Loucy (cell line): ENCODE data around the gene PPM1M.

Experiments used
- H2AFZ ChIP-seq: fragments of 200-600 bp; sonication (generic); 2 replicates; pipeline ENCODE4 v1.6.0; 2016; ENCODE audit warnings: antibody characterized with exemption, mild to moderate bottlenecking, low read length, moderate library complexity
- H3F3A ChIP-seq: fragments of 200-600 bp; 2 replicates; pipeline ENCODE4 v1.6.0; 2016; ENCODE audit warnings: antibody characterized with exemption, low read depth, mild to moderate bottlenecking
- H3K27me3 ChIP-seq: fragments of 200-600 bp; sonication (generic); 2 replicates; pipeline ENCODE4 v1.6.1; 2014; ENCODE audit warnings: low read length, mild to moderate bottlenecking; ENCODE audit not compliant: insufficient read depth, poor library complexity, severe bottlenecking
- H3K36me3 ChIP-seq: fragments of 200-600 bp; sonication (generic); 2 replicates; pipeline ENCODE4 v1.6.1; 2016; ENCODE audit warnings: low read length; ENCODE audit not compliant: insufficient read depth
- H3K4me1 ChIP-seq: fragments of 200-600 bp; sonication (generic); 2 replicates; pipeline ENCODE4 v1.5.1; 2014; ENCODE audit warnings: low read length, mild to moderate bottlenecking; ENCODE audit not compliant: insufficient read depth, poor library complexity, severe bottlenecking
- H3K4me2 ChIP-seq: fragments of 200-600 bp; sonication (generic); 2 replicates; pipeline ENCODE4 v1.6.0; 2014; ENCODE audit warnings: antibody characterized with exemption, low read length, low read depth, mild to moderate bottlenecking; ENCODE audit not compliant: poor library complexity, severe bottlenecking
- H3K4me3 ChIP-seq: fragments of 200-600 bp; sonication (generic); 2 replicates; pipeline ENCODE4 v1.5.1; 2014; ENCODE audit warnings: low read length, mild to moderate bottlenecking, mixed read lengths; ENCODE audit not compliant: poor library complexity, severe bottlenecking
- H3K79me2 ChIP-seq: fragments of 200-600 bp; sonication (generic); 2 replicates; pipeline ENCODE4 v1.6.1; 2014; ENCODE audit warnings: low read length; ENCODE audit not compliant: insufficient read depth
- H3K9ac ChIP-seq: fragments of 200-600 bp; sonication (generic); 2 replicates; pipeline ENCODE4 v1.6.0; 2014; ENCODE audit warnings: mild to moderate bottlenecking, low read depth, low read length, moderate library complexity; ENCODE audit not compliant: poor library complexity, severe bottlenecking
- H3K9me2 ChIP-seq: fragments of 200-600 bp; sonication (generic); replicated peaks from 2 replicates; pipeline ENCODE4 v1.6.1; 2016; ENCODE audit warnings: low read depth, low read length, mixed read lengths
- H3K9me3 ChIP-seq: fragments of 200-600 bp; sonication (generic); 2 replicates; pipeline ENCODE4 v1.6.1; 2014; ENCODE audit warnings: mild to moderate bottlenecking, antibody characterized with exemption, low read length, low read depth; ENCODE audit not compliant: insufficient read depth
- H4K20me1 ChIP-seq: fragments of 200-600 bp; sonication (generic); 2 replicates; pipeline ENCODE4 v1.6.0; 2014; ENCODE audit warnings: antibody characterized with exemption, low read length, mild to moderate bottlenecking; ENCODE audit not compliant: insufficient read depth, poor library complexity, severe bottlenecking
- EZH2phosphoT487 ChIP-seq: fragments of 200-600 bp; IDR thresholded peaks from 2 replicates; pipeline ENCODE4 v1.6.1; 2018; ENCODE audit warnings: antibody characterized with exemption, mild to moderate bottlenecking, moderate library complexity, borderline replicate concordance
- TF ChIP-seq, protein P1 (sequence below): fragments of 200-600 bp; sonication (generic); conservative IDR thresholded peaks from 2 replicates; pipeline ENCODE4 v1.5.1; 2014; ENCODE audit warnings: mild to moderate bottlenecking, antibody characterized with exemption, low read length

Gene PPM1M

DNA sequence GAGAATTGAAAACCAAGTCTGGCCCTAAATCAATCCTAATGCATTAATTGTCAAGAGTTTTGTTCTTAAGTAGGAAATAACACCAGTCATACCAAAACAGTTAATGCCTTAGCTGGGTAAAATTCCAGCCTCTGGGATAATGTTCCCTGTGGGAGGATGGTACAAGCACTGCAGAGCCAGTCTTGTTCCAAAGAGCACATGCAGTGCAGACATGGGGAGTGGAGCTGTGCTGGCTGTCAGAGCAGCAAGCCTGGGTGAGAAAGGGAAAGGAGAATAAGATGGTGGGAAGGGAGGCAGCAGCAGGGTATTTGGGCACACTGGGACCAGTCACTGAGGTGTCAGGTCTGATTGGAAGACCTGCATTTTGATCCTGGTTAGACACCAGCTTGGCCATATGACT lies 35.5 kb upstream of the PPM1M start:
- H3K4me3 ChIP-seq: no peak overlapping the region
- H3K9ac ChIP-seq: no peak overlapping the region
- no peak for TF ChIP-seq EZH2phosphoT487
- TF ChIP-seq, protein P1, sequence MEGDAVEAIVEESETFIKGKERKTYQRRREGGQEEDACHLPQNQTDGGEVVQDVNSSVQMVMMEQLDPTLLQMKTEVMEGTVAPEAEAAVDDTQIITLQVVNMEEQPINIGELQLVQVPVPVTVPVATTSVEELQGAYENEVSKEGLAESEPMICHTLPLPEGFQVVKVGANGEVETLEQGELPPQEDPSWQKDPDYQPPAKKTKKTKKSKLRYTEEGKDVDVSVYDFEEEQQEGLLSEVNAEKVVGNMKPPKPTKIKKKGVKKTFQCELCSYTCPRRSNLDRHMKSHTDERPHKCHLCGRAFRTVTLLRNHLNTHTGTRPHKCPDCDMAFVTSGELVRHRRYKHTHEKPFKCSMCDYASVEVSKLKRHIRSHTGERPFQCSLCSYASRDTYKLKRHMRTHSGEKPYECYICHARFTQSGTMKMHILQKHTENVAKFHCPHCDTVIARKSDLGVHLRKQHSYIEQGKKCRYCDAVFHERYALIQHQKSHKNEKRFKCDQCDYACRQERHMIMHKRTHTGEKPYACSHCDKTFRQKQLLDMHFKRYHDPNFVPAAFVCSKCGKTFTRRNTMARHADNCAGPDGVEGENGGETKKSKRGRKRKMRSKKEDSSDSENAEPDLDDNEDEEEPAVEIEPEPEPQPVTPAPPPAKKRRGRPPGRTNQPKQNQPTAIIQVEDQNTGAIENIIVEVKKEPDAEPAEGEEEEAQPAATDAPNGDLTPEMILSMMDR: no peak

GRCh38 chr3:52210550-52211046 lies 35.0 kb upstream of the PPM1M start:
- TF ChIP-seq EZH2phosphoT487: no peak
- TF ChIP-seq, protein P1: no peak
- Histone ChIP-seq H3K4me3 (no peak overlapping the region), H3K4me1 (no peaks in the 10 kb centered on the region), H3K9me3 (no peaks in the 10 kb centered on the region), H3K9ac (no peak overlapping the region), H3K4me2 (no peak overlapping the region), H3K9me2 (no peaks in the 10 kb centered on the region), H3K36me3 (peaks cover 94% of the 10 kb centered on the region), H3K79me2 (peaks cover 10% of the 10 kb centered on the region; the same call in 1 of the 2 replicates), H4K20me1 (no peaks in the 10 kb centered on the region), H3F3A (no peaks in the 10 kb centered on the region), H3K27me3 (no peaks in the 10 kb centered on the region), H2AFZ (no peak overlapping the region)

More for the DNA sequence above, 35.5 kb upstream of the PPM1M start:
- H3K9me2 ChIP-seq: no peaks in the 10 kb centered on the region
- no peak overlapping the region for H3K4me2 ChIP-seq
- no peaks in the 10 kb centered on the region for H3F3A ChIP-seq
- H3K9me3 ChIP-seq: no peaks in the 10 kb centered on the region
- no peak overlapping the region for H2AFZ ChIP-seq
- no peaks in the 10 kb centered on the region for H3K27me3 ChIP-seq
- peaks cover 94% of the 10 kb centered on the region for H3K36me3 ChIP-seq
- no peaks in the 10 kb centered on the region for H3K4me1 ChIP-seq
- peaks cover 10% of the 10 kb centered on the region; the same call in 1 of the 2 replicates for H3K79me2 ChIP-seq
- H4K20me1 ChIP-seq: no peaks in the 10 kb centered on the region

DNA sequence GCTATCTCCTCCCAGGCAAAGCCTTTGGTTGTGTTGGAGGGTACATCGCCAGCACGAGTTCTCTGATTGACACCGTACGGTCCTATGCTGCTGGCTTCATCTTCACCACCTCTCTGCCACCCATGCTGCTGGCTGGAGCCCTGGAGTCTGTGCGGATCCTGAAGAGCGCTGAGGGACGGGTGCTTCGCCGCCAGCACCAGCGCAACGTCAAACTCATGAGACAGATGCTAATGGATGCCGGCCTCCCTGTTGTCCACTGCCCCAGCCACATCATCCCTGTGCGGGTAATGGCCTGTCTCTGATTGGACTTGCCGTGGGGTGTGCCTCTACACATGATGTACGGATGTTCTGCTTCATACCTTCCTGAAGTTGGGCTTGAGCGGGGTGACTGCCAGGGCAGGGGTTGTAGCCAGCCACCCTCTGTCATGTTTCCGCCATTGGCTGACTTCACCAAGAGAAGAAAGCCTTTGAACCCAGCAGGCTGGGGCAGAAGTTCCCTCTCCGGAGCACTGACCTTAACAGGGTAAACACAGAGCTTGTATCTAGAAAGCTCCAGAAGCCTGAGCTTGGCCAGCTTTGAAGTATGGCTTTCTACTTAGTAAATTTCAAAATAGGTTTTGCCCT lies 34.2 kb upstream of the PPM1M start:
- TF ChIP-seq EZH2phosphoT487: no peak
- TF ChIP-seq, protein P1: no peak

More for the DNA sequence above, 34.2 kb upstream of the PPM1M start:
- peaks cover 3% of the 10 kb centered on the region; the same call in 1 of the 2 replicates for H3K79me2 ChIP-seq
- H3K4me3 ChIP-seq: no peak overlapping the region
- no peak overlapping the region for H3K4me2 ChIP-seq
- H3F3A ChIP-seq: no peaks in the 10 kb centered on the region
- no peaks in the 10 kb centered on the region for H3K9me2 ChIP-seq
- H4K20me1 ChIP-seq: no peaks in the 10 kb centered on the region
- H3K4me1 ChIP-seq: peaks cover 2% of the 10 kb centered on the region
- no peak overlapping the region for H3K9ac ChIP-seq
- H3K27me3 ChIP-seq: no peaks in the 10 kb centered on the region
- peaks cover 87% of the 10 kb centered on the region for H3K36me3 ChIP-seq
- H2AFZ ChIP-seq: no peak overlapping the region
- H3K9me3 ChIP-seq: no peaks in the 10 kb centered on the region
